ENCODE results near the gene TTLL11. TPM values are rescaled to one million over a fixed set of nuclear protein-coding genes. Genes with fewer than 3 reads are reported as not detected.

Gene TTLL11
- total RNA-seq, 1 donor from 2014 or later: 4.0 TPM

GRCh38 chr9:121779381-121780117 lies 313.6 kb downstream of the TTLL11 start:
- H3K9me3 Mint-ChIP-seq (ENCODE audit: unreplicated experiment): no peaks in the 10 kb centered on the region
- no peak for DNase-seq (ENCODE audit: low spot score)

DNA sequence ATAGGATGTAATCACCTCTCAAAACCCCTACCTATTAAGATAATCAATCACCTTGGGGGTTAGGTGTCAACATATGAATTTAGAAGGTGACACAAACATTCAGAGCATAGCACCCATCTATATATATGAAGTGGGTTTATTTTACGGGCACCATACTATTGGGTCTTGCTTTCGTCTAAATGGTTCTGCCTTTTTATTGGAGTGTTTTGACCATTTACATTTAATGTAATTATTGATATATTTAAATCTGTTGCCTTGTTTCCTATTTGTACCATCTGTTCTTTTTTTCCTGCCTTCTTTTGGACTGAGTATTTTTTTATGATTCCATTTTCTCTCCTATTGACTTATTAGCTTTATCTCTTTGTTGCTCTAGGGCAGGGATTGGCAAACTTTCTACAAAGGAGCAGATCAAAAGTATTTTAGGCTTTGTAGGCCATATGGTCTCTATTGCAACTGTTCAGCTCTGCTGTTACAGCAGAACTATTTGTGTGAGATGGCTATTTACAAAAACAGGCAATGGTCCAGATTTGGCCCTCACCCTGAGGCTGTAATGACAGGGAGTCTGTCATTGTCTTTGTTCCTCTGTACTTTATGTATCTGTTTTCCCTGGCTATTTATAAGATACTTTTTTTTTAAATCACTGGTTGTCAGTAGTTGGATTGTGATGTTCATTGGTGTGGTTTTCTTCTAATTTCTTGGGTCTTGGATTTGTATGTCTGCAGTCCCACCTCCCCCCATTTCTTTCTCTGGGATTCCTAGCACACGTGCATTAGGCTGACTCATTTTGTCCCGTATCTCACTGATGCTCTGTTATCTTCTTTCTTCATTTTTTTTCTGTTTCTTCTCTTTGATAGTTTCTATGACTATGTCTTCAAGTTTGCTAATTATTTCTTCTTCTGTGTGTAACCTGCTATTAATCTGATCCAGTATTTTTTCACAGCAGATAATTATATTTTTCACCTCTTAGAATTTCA lies 314.6 kb downstream of the TTLL11 start:
- Mint-ChIP-seq H3K4me3 (ENCODE audit: unreplicated experiment) (no peak overlapping the region), H3K36me3 (ENCODE audit: low read depth, unreplicated experiment) (peaks cover 57% of the 10 kb centered on the region)
- no peak for DNase-seq (ENCODE audit: low spot score)

More at GRCh38 chr9:121779381-121780117, 313.6 kb downstream of the TTLL11 start:
- Mint-ChIP-seq H3K4me3 (ENCODE audit: unreplicated experiment) (no peak overlapping the region), H3K27ac (ENCODE audit: unreplicated experiment) (peak overlapping the region; percentile 65), H3K36me3 (ENCODE audit: low read depth, unreplicated experiment) (peaks cover 57% of the 10 kb centered on the region), H3K27me3 (ENCODE audit: unreplicated experiment) (peaks cover 19% of the 10 kb centered on the region), H3K4me1 (ENCODE audit: unreplicated experiment) (peaks cover 9% of the 10 kb centered on the region)
- TF ChIP-seq, protein P1, sequence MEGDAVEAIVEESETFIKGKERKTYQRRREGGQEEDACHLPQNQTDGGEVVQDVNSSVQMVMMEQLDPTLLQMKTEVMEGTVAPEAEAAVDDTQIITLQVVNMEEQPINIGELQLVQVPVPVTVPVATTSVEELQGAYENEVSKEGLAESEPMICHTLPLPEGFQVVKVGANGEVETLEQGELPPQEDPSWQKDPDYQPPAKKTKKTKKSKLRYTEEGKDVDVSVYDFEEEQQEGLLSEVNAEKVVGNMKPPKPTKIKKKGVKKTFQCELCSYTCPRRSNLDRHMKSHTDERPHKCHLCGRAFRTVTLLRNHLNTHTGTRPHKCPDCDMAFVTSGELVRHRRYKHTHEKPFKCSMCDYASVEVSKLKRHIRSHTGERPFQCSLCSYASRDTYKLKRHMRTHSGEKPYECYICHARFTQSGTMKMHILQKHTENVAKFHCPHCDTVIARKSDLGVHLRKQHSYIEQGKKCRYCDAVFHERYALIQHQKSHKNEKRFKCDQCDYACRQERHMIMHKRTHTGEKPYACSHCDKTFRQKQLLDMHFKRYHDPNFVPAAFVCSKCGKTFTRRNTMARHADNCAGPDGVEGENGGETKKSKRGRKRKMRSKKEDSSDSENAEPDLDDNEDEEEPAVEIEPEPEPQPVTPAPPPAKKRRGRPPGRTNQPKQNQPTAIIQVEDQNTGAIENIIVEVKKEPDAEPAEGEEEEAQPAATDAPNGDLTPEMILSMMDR (IDR thresholded peaks at IDR 0.05; ENCODE audit: unreplicated experiment): no peak

DNA sequence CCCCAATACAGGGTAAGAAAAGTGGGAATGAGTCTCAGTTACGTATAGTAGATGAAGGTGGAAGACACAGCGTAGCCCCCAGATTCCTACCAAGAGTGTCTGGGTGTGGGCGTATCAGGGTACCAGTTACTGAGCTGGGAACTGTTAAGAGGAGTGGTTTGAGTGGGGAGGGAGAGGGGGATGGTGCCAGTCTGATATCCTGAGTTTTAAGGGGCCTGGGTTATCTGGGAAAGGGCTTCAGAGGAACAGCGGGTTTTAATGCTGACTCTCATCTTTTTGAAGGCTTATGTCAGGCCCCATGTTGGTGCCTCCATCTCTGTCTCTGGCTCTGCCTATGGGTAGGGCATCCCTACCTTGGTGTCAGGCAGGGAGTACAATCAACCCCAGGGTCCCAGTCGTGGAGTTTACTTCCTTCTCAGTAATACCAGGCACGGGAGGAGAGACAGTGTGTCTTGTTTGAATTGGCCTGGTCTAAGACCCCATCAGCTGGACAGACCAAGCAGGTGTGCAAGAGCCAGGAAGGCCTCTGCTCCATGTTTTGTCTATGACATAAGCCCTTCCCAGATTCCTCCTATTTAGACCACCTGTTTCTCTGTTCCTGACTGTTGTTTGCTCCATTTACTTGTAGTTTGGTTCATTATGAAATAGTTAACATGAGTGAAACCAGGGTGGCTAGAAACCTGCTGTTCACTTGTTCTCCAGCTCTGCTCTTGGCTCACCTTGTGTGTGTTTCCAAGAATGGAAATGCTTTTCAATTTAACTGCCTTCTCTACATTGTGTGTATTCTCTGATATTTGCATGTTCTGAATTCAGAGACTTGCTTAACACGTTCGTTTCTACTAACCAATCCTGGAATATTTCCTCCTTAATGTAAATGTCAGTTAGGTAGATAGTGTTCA lies 316.1 kb downstream of the TTLL11 start:
- no peak overlapping the region for H3K4me3 Mint-ChIP-seq (ENCODE audit: unreplicated experiment)
- no peak overlapping the region for H3K27ac Mint-ChIP-seq (ENCODE audit: unreplicated experiment)
- H3K36me3 Mint-ChIP-seq (ENCODE audit: low read depth, unreplicated experiment): peaks cover 57% of the 10 kb centered on the region
- no peaks in the 10 kb centered on the region for H3K4me1 Mint-ChIP-seq (ENCODE audit: unreplicated experiment)
- no peaks in the 10 kb centered on the region for H3K9me3 Mint-ChIP-seq (ENCODE audit: unreplicated experiment)
- peaks cover 17% of the 10 kb centered on the region for H3K27me3 Mint-ChIP-seq (ENCODE audit: unreplicated experiment)
- no peak for DNase-seq (ENCODE audit: low spot score)
- TF ChIP-seq, protein P1 (IDR thresholded peaks at IDR 0.05; ENCODE audit: unreplicated experiment): no peak

More for the DNA sequence above, 314.6 kb downstream of the TTLL11 start:
- TF ChIP-seq, protein P1 (IDR thresholded peaks at IDR 0.05; ENCODE audit: unreplicated experiment): no peak
- Mint-ChIP-seq H3K27me3 (ENCODE audit: unreplicated experiment) (peaks cover 19% of the 10 kb centered on the region), H3K27ac (ENCODE audit: unreplicated experiment) (no peak overlapping the region), H3K4me1 (ENCODE audit: unreplicated experiment) (peaks cover 4% of the 10 kb centered on the region), H3K9me3 (ENCODE audit: unreplicated experiment) (no peaks in the 10 kb centered on the region)

DNA sequence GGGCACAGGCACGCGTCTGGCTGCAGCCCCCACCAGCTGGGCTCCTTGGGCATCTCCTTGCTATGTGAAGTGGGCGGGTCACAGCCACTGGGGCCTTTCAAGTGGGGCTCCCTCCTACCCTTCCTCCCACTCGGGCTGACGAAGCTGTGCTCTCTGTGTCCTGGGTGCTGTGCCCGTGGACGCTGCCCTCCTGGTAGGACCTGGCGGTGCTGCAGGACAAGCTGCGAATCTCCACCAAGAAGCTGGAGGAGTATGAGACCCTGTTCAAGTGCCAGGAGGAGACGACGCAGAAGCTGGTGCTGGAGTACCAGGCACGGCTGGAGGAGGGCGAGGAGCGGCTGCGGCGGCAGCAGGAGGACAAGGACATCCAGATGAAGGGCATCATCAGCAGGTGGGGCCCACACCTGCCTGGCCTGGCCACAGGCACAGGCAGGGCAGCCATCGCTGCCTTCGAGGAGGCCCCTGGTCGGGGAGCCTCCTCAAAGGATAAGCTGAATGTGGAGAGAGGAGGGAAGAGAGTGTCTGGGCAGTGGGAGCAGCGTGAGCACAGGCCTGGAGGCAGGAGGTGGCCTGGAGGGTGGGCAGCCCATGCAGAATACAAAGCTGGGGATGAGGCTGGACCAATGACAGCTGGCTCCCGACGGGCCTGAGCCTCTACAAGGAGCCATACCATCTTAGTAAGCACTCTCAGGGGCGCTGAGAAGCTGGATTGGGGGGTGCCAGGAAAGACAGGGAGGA lies 316.9 kb downstream of the TTLL11 start:
- no peak for DNase-seq (ENCODE audit: low spot score)
- TF ChIP-seq, protein P1 (IDR thresholded peaks at IDR 0.05; ENCODE audit: unreplicated experiment): no peak
- Mint-ChIP-seq H3K36me3 (ENCODE audit: low read depth, unreplicated experiment) (peaks cover 53% of the 10 kb centered on the region), H3K4me3 (ENCODE audit: unreplicated experiment) (peak overlapping the region; percentile 6), H3K27me3 (ENCODE audit: unreplicated experiment) (peaks cover 17% of the 10 kb centered on the region), H3K4me1 (ENCODE audit: unreplicated experiment) (no peaks in the 10 kb centered on the region), H3K9me3 (ENCODE audit: unreplicated experiment) (no peaks in the 10 kb centered on the region), H3K27ac (ENCODE audit: unreplicated experiment) (no peak overlapping the region)
